PC-9 (cell line): ENCODE data around the gene IMPG2. TPM values are rescaled to one million over a fixed set of nuclear protein-coding genes. Genes with fewer than 3 reads are reported as not detected.

ENCODE experiments used
- BruUV-seq: library from RNA; stranded (reverse); fragments of 400-500 nt; replicated peaks from 2 replicates; lab custom pipeline; 2021; lab: Mats Ljungman, UMichigan
- CTCF ChIA-PET: fragments of 300-600 bp; sonication (Branson Sonifier 250); formaldehyde crosslinking; loops from one replicate; lab custom pipeline; 2022; ENCODE audit warnings: antibody characterized with exemption; lab: Charles Lee
- POLR2A ChIA-PET: fragments of 300-600 bp; sonication (Branson Sonifier 250); formaldehyde crosslinking; loops from one replicate; lab custom pipeline; 2022; ENCODE audit warnings: antibody characterized with exemption; ENCODE audit not compliant: unreplicated experiment; lab: Charles Lee
- DNase-seq, 2 experiments: peaks; one replicate each; pipeline versions ENCODE4 v3.0.0 to v3.0.0-alpha.2; 2015 to 2022; ENCODE audit warnings: mixed read lengths in 1 of 2
- H2AFZ ChIP-seq: fragments of 200-600 bp; sonication (generic); 2 replicates; pipeline ENCODE4 v1.8.1; 2017; ENCODE audit warnings: antibody characterized with exemption
- H3F3A ChIP-seq: fragments of 200-600 bp; sonication (generic); 2 replicates; pipeline ENCODE4 v1.8.1; 2017; ENCODE audit warnings: antibody characterized with exemption, mild to moderate bottlenecking, low read depth; ENCODE audit not compliant: insufficient read depth
- H3K27ac ChIP-seq: fragments of 200-600 bp; sonication (generic); 2 replicates; pipeline ENCODE4 v1.6.1; 2016; ENCODE audit warnings: mixed run types
- H3K27me3 ChIP-seq: fragments of 200-600 bp; sonication (generic); 2 replicates; pipeline ENCODE4 v1.6.1; 2016; ENCODE audit warnings: low read depth, mixed run types; ENCODE audit not compliant: insufficient read depth
- H3K36me3 ChIP-seq: fragments of 200-600 bp; sonication (generic); 2 replicates; pipeline ENCODE4 v1.6.1; 2016; ENCODE audit warnings: low read depth, mixed run types
- H3K4me1 ChIP-seq: fragments of 200-600 bp; sonication (generic); replicated peaks from 2 replicates; pipeline ENCODE4 v1.6.1; 2016; ENCODE audit warnings: mixed run types; ENCODE audit not compliant: insufficient read depth
- H3K4me2 ChIP-seq: fragments of 200-600 bp; sonication (generic); 2 replicates; pipeline ENCODE4 v1.6.1; 2017; ENCODE audit warnings: mixed run types
- H3K4me3 ChIP-seq: fragments of 200-600 bp; sonication (generic); 2 replicates; pipeline ENCODE4 v1.6.1; 2016; ENCODE audit warnings: mixed run types
- H3K79me2 ChIP-seq: fragments of 200-600 bp; sonication (generic); 2 replicates; pipeline ENCODE4 v1.6.1; 2017; ENCODE audit warnings: low read depth, mixed run types
- H3K9me2 ChIP-seq: fragments of 200-600 bp; sonication (generic); 2 replicates; pipeline ENCODE4 v1.8.1; 2017; ENCODE audit warnings: mild to moderate bottlenecking; ENCODE audit not compliant: insufficient read depth
- H3K9me3 ChIP-seq: fragments of 200-600 bp; sonication (generic); 2 replicates; pipeline ENCODE4 v1.8.1; 2016; ENCODE audit warnings: low read depth; ENCODE audit not compliant: insufficient read depth
- H4K20me1 ChIP-seq: fragments of 200-600 bp; sonication (generic); 2 replicates; pipeline ENCODE4 v1.8.1; 2017; ENCODE audit not compliant: insufficient read depth
- EZH2 ChIP-seq: fragments of 200-600 bp; sonication (generic); IDR thresholded peaks from 2 replicates; pipeline ENCODE4 v1.8.0; 2017; ENCODE audit warnings: antibody characterized with exemption, low read depth
- intact Hi-C: fragments of 100-400 bp; cut with micrococcal nuclease; formaldehyde crosslinking; loops from one replicate; pipeline ENCODE4 v1.10.0; 2022; ENCODE audit not compliant: unreplicated experiment
- total RNA-seq: library from RNA; stranded (reverse); gene quantifications from 2 replicates; pipeline ENCODE4 v1.2.3, GENCODE V29; 2021
- TF ChIP-seq, protein P1 (sequence below): fragments of 200-600 bp; sonication (generic); conservative IDR thresholded peaks from 2 replicates; pipeline ENCODE4 v1.6.1; 2017; ENCODE audit warnings: mixed run types, antibody characterized with exemption, mild to moderate bottlenecking, moderate library complexity

The IMPG2 gene
- total RNA-seq, 1 experiment from 2014 or later: 0.11 TPM

DNA sequence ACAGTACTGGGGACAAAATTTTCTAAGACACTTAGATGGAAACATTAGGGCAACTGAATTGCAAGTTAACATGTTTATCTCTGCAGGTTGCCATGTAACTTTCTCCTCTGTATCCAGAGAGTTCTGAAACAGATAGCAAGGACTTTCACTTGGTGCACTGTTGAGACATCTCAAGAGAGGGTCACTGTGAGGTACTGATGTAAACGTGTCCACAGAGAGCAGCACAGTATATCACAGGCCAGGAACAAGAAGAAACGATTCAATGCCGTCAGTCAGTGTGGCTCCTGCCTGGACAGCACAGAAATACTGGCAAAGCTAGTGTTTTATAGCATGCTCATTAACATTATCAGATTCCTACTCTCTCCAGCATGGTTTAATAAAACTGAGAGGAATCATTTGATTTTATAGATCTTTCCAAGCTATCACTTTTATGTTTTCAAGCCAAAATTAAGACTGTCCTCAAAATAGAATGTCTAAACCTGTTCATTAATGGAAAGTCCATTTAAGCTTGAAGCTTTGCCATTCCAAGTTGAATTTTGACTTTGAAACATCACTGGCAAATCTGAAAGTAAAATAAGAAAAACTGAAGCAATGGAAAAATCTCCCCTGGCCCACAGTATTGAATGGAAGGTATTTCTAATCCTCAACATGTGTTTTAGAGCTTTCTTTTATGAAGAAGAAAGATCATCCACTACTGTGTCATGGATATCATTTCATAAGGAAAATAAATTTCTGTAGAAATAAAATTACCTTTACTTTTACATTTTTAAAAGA lies 102.7 kb downstream of the IMPG2 start:
- Histone ChIP-seq H3K9me2 (no peaks in the 10 kb centered on the region), H3K79me2 (no peaks in the 10 kb centered on the region), H3K4me2 (no peak overlapping the region), H3K36me3 (no peaks in the 10 kb centered on the region), H3K4me3 (no peak overlapping the region), H3F3A (no peaks in the 10 kb centered on the region), H4K20me1 (no peaks in the 10 kb centered on the region), H2AFZ (no peak overlapping the region), H3K27me3 (no peaks in the 10 kb centered on the region), H3K9me3 (peaks cover 13% of the 10 kb centered on the region; the same call in 1 of the 2 replicates), H3K27ac (no peak overlapping the region), H3K4me1 (no peaks in the 10 kb centered on the region)
- intact Hi-C loops: no loop called here
- TF ChIP-seq, protein P1, sequence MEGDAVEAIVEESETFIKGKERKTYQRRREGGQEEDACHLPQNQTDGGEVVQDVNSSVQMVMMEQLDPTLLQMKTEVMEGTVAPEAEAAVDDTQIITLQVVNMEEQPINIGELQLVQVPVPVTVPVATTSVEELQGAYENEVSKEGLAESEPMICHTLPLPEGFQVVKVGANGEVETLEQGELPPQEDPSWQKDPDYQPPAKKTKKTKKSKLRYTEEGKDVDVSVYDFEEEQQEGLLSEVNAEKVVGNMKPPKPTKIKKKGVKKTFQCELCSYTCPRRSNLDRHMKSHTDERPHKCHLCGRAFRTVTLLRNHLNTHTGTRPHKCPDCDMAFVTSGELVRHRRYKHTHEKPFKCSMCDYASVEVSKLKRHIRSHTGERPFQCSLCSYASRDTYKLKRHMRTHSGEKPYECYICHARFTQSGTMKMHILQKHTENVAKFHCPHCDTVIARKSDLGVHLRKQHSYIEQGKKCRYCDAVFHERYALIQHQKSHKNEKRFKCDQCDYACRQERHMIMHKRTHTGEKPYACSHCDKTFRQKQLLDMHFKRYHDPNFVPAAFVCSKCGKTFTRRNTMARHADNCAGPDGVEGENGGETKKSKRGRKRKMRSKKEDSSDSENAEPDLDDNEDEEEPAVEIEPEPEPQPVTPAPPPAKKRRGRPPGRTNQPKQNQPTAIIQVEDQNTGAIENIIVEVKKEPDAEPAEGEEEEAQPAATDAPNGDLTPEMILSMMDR: no peak
- DNase-seq: no peak
- no TSS peak for BruUV-seq
- POLR2A ChIA-PET: interaction anchor here (0.5 kb wide), 1 partner anchor 831 kb away, joined by 3 read pairs; no protein-coding TSS in a partner anchor
- CTCF ChIA-PET: no interaction called here

DNA sequence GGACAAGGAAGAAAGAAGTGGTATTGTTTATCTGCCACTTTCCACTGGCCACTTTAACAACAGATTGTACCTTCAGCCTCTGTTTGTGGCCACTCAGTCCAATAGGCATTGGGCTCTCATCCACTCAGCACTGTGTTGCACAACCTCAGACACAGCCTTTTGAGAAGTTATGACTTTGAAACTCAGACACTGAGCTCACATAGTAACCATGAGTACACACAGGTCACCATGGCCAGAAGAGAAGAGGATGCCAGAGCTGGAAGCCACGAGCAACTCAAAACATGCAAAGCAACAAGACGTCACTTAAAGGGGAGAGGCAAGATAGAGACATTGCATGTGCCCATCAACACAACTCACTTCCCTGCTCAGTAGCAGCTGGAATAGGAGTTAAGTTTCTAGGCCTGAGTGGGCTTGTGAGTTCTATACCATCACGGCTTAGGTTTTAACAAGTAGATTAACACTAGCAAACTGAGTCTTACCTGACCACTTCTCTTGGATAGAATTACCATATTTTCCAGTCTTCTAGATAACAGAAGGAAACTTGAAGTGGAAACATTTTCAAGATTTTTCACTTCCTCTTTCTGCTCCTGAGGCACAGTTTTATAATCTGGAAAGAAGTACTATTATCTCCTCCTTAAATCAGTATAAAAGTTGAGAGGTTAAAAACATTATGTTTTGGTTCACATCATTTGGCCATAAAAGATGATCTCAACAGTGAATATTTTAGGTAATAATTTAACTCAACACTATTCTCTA lies 103.5 kb downstream of the IMPG2 start:
- no peak for TF ChIP-seq EZH2
- TF ChIP-seq, protein P1: no peak
- ChIA-PET POLR2A (interaction anchor here (0.5 kb wide), 1 partner anchor 830 kb away, joined by 3 read pairs; no protein-coding TSS in a partner anchor), CTCF (no interaction called here)
- Histone ChIP-seq H3K4me2 (no peak overlapping the region), H3K36me3 (no peaks in the 10 kb centered on the region), H3K79me2 (no peaks in the 10 kb centered on the region), H3K4me3 (no peak overlapping the region), H3K27ac (no peak overlapping the region), H2AFZ (no peak overlapping the region), H3K9me3 (peaks cover 13% of the 10 kb centered on the region; the same call in 1 of the 2 replicates), H3K4me1 (no peaks in the 10 kb centered on the region), H3K9me2 (no peaks in the 10 kb centered on the region), H4K20me1 (no peaks in the 10 kb centered on the region), H3K27me3 (no peaks in the 10 kb centered on the region), H3F3A (no peaks in the 10 kb centered on the region)
- no TSS peak for BruUV-seq
- DNase-seq: no peak
- intact Hi-C loops: no loop called here

DNA sequence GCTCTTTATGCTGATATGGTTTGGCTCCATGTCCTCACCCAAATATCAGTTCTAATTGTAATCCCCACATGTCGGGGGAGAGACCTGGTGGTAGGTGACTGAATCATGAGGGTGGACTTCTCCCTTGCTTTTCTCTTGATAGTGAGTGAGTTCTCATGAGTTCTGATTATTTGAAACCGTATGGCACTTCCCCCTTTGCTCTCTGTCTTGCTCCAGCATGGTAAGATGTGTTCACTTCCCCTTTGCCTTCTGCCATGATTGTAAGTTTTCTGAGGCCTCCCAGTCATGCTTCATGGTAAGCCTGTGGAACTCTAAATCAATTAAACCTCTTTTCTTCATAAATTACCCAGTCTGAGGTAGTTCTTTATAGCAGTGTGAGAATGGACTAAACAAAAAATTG lies 107.6 kb downstream of the IMPG2 start:
- DNase-seq: no peak
- peaks cover 13% of the 10 kb centered on the region; the same call in 1 of the 2 replicates for H3K9me3 ChIP-seq
- H3K27ac ChIP-seq: no peak overlapping the region
- H4K20me1 ChIP-seq: no peaks in the 10 kb centered on the region
- CTCF ChIA-PET: no interaction called here
- H3K36me3 ChIP-seq: no peaks in the 10 kb centered on the region
- BruUV-seq: no TSS peak
- no peaks in the 10 kb centered on the region for H3K9me2 ChIP-seq
- no peak overlapping the region for H3K4me2 ChIP-seq
- H3F3A ChIP-seq: no peaks in the 10 kb centered on the region
- peak overlapping the region; percentile 53 for H2AFZ ChIP-seq
- H3K4me3 ChIP-seq: no peak overlapping the region
- no peak for TF ChIP-seq EZH2
- TF ChIP-seq, protein P1: no peak
- POLR2A ChIA-PET: no interaction called here
- no peaks in the 10 kb centered on the region for H3K79me2 ChIP-seq
- intact Hi-C loops: no loop called here
- H3K27me3 ChIP-seq: no peaks in the 10 kb centered on the region
- no peaks in the 10 kb centered on the region for H3K4me1 ChIP-seq
